ENCODE measurements around the gene SFRP5.

The SFRP5 gene

GRCh38 chr10:97771055-97771891, 526 bp downstream of the SFRP5 start:
- DNase-seq (ENCODE audit: low read depth) = no peak
- H3K4me3 ChIP-seq (ENCODE audit: low read depth, low read length) = no peak overlapping the region
- TF ChIP-seq CTCF (IDR thresholded peaks at IDR 0.05; ENCODE audit: low read depth, low read length, missing control alignments) = no peak

GRCh38 chr10:97770255-97770654, 1.5 kb downstream of the SFRP5 start:
- no peak overlapping the region for H3K4me3 ChIP-seq (ENCODE audit: low read depth, low read length)
- no peak for DNase-seq (ENCODE audit: low read depth)
- no peak for TF ChIP-seq CTCF (IDR thresholded peaks at IDR 0.05; ENCODE audit: low read depth, low read length, missing control alignments)

- no peak for TF ChIP-seq CTCF (IDR thresholded peaks at IDR 0.05; ENCODE audit: low read depth, low read length, missing control alignments)
- DNase-seq (ENCODE audit: low read depth) = no peak
- H3K4me3 ChIP-seq (ENCODE audit: low read depth, low read length) = no peak overlapping the region
Measured at GRCh38 chr10:97768322-97769315, 3.2 kb downstream of the SFRP5 start.

- TF ChIP-seq CTCF (IDR thresholded peaks at IDR 0.05; ENCODE audit: low read depth, low read length, missing control alignments) = no peak
- no peak for DNase-seq (ENCODE audit: low read depth)
- no peak overlapping the region for H3K4me3 ChIP-seq (ENCODE audit: low read depth, low read length)
Measured at GRCh38 chr10:97766996-97767924, 4.5 kb downstream of the SFRP5 start.

- no peak overlapping the region for H3K4me3 ChIP-seq (ENCODE audit: low read depth, low read length)
- DNase-seq (ENCODE audit: low read depth) = no peak
- no peak for TF ChIP-seq CTCF (IDR thresholded peaks at IDR 0.05; ENCODE audit: low read depth, low read length, missing control alignments)
Measured at GRCh38 chr10:97766106-97766810, 5.5 kb downstream of the SFRP5 start.

GRCh38 chr10:97765201-97765600, 6.6 kb downstream of the SFRP5 start:
- no peak for TF ChIP-seq CTCF (IDR thresholded peaks at IDR 0.05; ENCODE audit: low read depth, low read length, missing control alignments)
- H3K4me3 ChIP-seq (ENCODE audit: low read depth, low read length) = no peak overlapping the region
- DNase-seq (ENCODE audit: low read depth) = no peak
